NCI-H1105 (cell line): ENCODE measurements around the gene MYBPH.

Source experiments
- DNase-seq: peaks from one replicate; lab custom pipeline; 2025; lab: John Stamatoyannopoulos, UW

The MYBPH gene

GRCh38 chr1:203148579-203148978 lies 27.0 kb downstream of the MYBPH start:
- no peak for DNase-seq

- DNase-seq: no peak
Observed at GRCh38 chr1:203148127-203148526, 27.5 kb downstream of the MYBPH start.

- DNase-seq: no peak
Observed at GRCh38 chr1:203147376-203147775, 28.2 kb downstream of the MYBPH start.

GRCh38 chr1:203146537-203146936 lies 29.1 kb downstream of the MYBPH start:
- no peak for DNase-seq

- DNase-seq: no peak
Observed at GRCh38 chr1:203146042-203146369, 29.6 kb downstream of the MYBPH start.

- no peak for DNase-seq
Observed at GRCh38 chr1:203145321-203146041, 30.1 kb downstream of the MYBPH start.

- no peak for DNase-seq
Observed at GRCh38 chr1:203144661-203145060, 31.0 kb downstream of the MYBPH start.

GRCh38 chr1:203143641-203144040 lies 32.0 kb downstream of the MYBPH start:
- no peak for DNase-seq

GRCh38 chr1:203142684-203143408 lies 32.8 kb downstream of the MYBPH start:
- peak; percentile 65 for DNase-seq

- DNase-seq: no peak
Observed at GRCh38 chr1:203142124-203142523, 33.5 kb downstream of the MYBPH start.

- DNase-seq: no peak
Observed at GRCh38 chr1:203140743-203141520, 34.7 kb downstream of the MYBPH start.

GRCh38 chr1:203139976-203140475 lies 35.6 kb downstream of the MYBPH start:
- no peak for DNase-seq

GRCh38 chr1:203138066-203138465 lies 37.6 kb downstream of the MYBPH start:
- no peak for DNase-seq

GRCh38 chr1:203137324-203137723 lies 38.3 kb downstream of the MYBPH start:
- no peak for DNase-seq

- DNase-seq: no peak
Observed at GRCh38 chr1:203136409-203137042, 39.1 kb downstream of the MYBPH start.

GRCh38 chr1:203135636-203136305 lies 39.9 kb downstream of the MYBPH start:
- no peak for DNase-seq

- no peak for DNase-seq
Observed at GRCh38 chr1:203133970-203134725, 41.5 kb downstream of the MYBPH start.

GRCh38 chr1:203131548-203132200 lies 44.0 kb downstream of the MYBPH start:
- DNase-seq: no peak

GRCh38 chr1:203130358-203130985 lies 45.2 kb downstream of the MYBPH start:
- no peak for DNase-seq
